Inflammatory macrophage (primary cell): ENCODE results near the gene VWC2.

Source experiments
- DNase-seq, 2 donors: peaks; one replicate each; pipeline ENCODE4 v3.0.0-alpha.2; 2020 to 2022
- total RNA-seq, 18 experiments: gene quantifications; one replicate each; lab custom pipeline; 2026; ENCODE audit warnings: mixed read lengths in 6 of 18, inconsistent platforms in 2 of 18; lab: John Stamatoyannopoulos, UW

The VWC2 gene
- 0 to 0.20 (median 0) reads per million in 18 experiments for total RNA-seq

GRCh38 chr7:49773218-49773935 lies at the start of gene VWC2:
TSS of gene VWC2 (plus strand) at chr7:49773638. CDS start at chr7:49775436, 1,798 bp downstream.
- DNase-seq = no peak

- no peak for DNase-seq
Observed at GRCh38 chr7:49724071-49724470, 49.4 kb upstream of the VWC2 start.

- DNase-seq = no peak
Observed at GRCh38 chr7:49731836-49732235, 41.6 kb upstream of the VWC2 start.

- no peak for DNase-seq
Observed at GRCh38 chr7:49762666-49763065, 10.8 kb upstream of the VWC2 start.

GRCh38 chr7:49763791-49764190 lies 9.6 kb upstream of the VWC2 start:
- DNase-seq = no peak

GRCh38 chr7:49766966-49767365 lies 6.5 kb upstream of the VWC2 start:
- no peak for DNase-seq

GRCh38 chr7:49767719-49768118 lies 5.7 kb upstream of the VWC2 start:
- no peak for DNase-seq

- no peak for DNase-seq
Observed at GRCh38 chr7:49768254-49768653, 5.2 kb upstream of the VWC2 start.

- no peak for DNase-seq
Observed at GRCh38 chr7:49768835-49769234, 4.6 kb upstream of the VWC2 start.

GRCh38 chr7:49769285-49769857 lies 4.1 kb upstream of the VWC2 start:
- no peak for DNase-seq

- DNase-seq = no peak
Observed at GRCh38 chr7:49770838-49771237, 2.6 kb upstream of the VWC2 start.

- DNase-seq = no peak
Observed at GRCh38 chr7:49771427-49772176, 1.8 kb upstream of the VWC2 start.

GRCh38 chr7:49772916-49773217 lies 571 bp upstream of the VWC2 start:
- DNase-seq = no peak

- DNase-seq = no peak
Observed at GRCh38 chr7:49773936-49774458, 559 bp downstream of the VWC2 start.

- DNase-seq = no peak
Observed at GRCh38 chr7:49774459-49775064, 1.1 kb downstream of the VWC2 start.

GRCh38 chr7:49775065-49775948 lies 1.9 kb downstream of the VWC2 start:
- DNase-seq = no peak

GRCh38 chr7:49775949-49776443 lies 2.6 kb downstream of the VWC2 start:
- DNase-seq = no peak

GRCh38 chr7:49776994-49777393 lies 3.6 kb downstream of the VWC2 start:
- DNase-seq = no peak

GRCh38 chr7:49778731-49779270 lies 5.4 kb downstream of the VWC2 start:
- no peak for DNase-seq

GRCh38 chr7:49780953-49781352 lies 7.5 kb downstream of the VWC2 start:
- no peak for DNase-seq

- DNase-seq = no peak
Observed at GRCh38 chr7:49781996-49782395, 8.6 kb downstream of the VWC2 start.

GRCh38 chr7:49783446-49783845 lies 10.0 kb downstream of the VWC2 start:
- DNase-seq = no peak
